Endothelial cell of umbilical vein (primary cell): Measurements from ENCODE around the gene PLEKHA6. TPM values are rescaled to one million over a fixed set of nuclear protein-coding genes. Genes with fewer than 3 reads are reported as not detected.

Experiments used
- BruUV-seq: library from RNA; stranded (reverse); fragments of 400-500 nt; replicated peaks from 2 replicates; lab custom pipeline; 2021; lab: Mats Ljungman, UMichigan
- CTCF ChIA-PET: fragments of 300-600, 350-600 bp; sonication (Branson Sonifier 250); formaldehyde crosslinking; loops from one replicate; lab custom pipeline; 2021; ENCODE audit warnings: antibody characterized with exemption, inconsistent platforms; lab: Charles Lee
- POLR2A ChIA-PET: fragments of 300-600, 350-600 bp; sonication (Branson Sonifier 250); formaldehyde crosslinking; loops from one replicate; lab custom pipeline; 2021; ENCODE audit warnings: antibody characterized with exemption, inconsistent platforms; lab: Charles Lee
- DNase-seq: peaks from one replicate; pipeline ENCODE4 v3.0.0-alpha.2; 2011; ENCODE audit warnings: low read depth, low spot score
- FAIRE-seq: peaks from 2 replicates; lab custom pipeline; 2011; peaks lifted over from hg19 to GRCh38; lab: Jason Lieb, UNC
- H2AFZ ChIP-seq: 2 replicates; pipeline ENCODE4 v1.6.0; 2012; ENCODE audit warnings: low read depth, low read length, control low read depth, inconsistent platforms
- H3K27ac ChIP-seq: 2 replicates; pipeline ENCODE4 v1.5.1; 2011; ENCODE audit warnings: low read depth, mild to moderate bottlenecking, control low read depth, low read length, moderate library complexity; ENCODE audit not compliant: insufficient read depth
- H3K27me3 ChIP-seq, 2 experiments: 2 replicates each; pipeline versions ENCODE4 v1.6.0 to v1.6.1; 2011; ENCODE audit warnings: low read length in 2 of 2, mixed read lengths in 1 of 2; ENCODE audit not compliant: control insufficient read depth in 2 of 2, insufficient read depth in 2 of 2
- H3K36me3 ChIP-seq, 2 experiments: 2 replicates in 1 of 2; 3 replicates in 1 of 2; pipeline ENCODE4 v1.5.1; 2011; ENCODE audit warnings: low read length in 2 of 2, mild to moderate bottlenecking in 1 of 2, moderate library complexity in 1 of 2; ENCODE audit not compliant: control insufficient read depth in 2 of 2, insufficient read depth in 2 of 2; ENCODE audit errors: extremely low read depth in 1 of 2
- H3K4me1 ChIP-seq: 3 replicates; pipeline ENCODE4 v1.5.1; 2011; ENCODE audit warnings: mild to moderate bottlenecking, low read length; ENCODE audit not compliant: control insufficient read depth, insufficient read depth; ENCODE audit errors: extremely low read depth
- H3K4me2 ChIP-seq: 2 replicates; pipeline ENCODE4 v1.6.1; 2011; ENCODE audit warnings: low read length, control low read depth, mixed read lengths; ENCODE audit not compliant: insufficient read depth
- H3K4me3 ChIP-seq, 3 experiments: fragments of 200-600 bp in 1 of 3; sonication (generic), shearing (Covaris generic) in 1 of 3; replicated peaks in 1 of 3; 2 replicates each; pipeline ENCODE4 v1.5.1; 2011 to 2016; ENCODE audit warnings: control low read depth in 3 of 3, low read length in 3 of 3, mild to moderate bottlenecking in 2 of 3, inconsistent platforms in 1 of 3, low read depth in 1 of 3, moderate library complexity in 1 of 3; ENCODE audit not compliant: insufficient read depth in 1 of 3
- H3K79me2 ChIP-seq: 2 replicates; pipeline ENCODE4 v1.6.0; 2012; ENCODE audit warnings: low read length, inconsistent platforms; ENCODE audit not compliant: control insufficient read depth, insufficient read depth
- H3K9ac ChIP-seq: replicated peaks from 2 replicates; pipeline ENCODE3; 2011; ENCODE audit warnings: low read length, control low read depth; ENCODE audit not compliant: insufficient read depth; ENCODE audit errors: extremely low read depth
- H3K9me1 ChIP-seq: replicated peaks from 3 replicates; pipeline ENCODE4 v1.6.0; 2011; ENCODE audit warnings: mild to moderate bottlenecking, low read length; ENCODE audit not compliant: control insufficient read depth, insufficient read depth; ENCODE audit errors: extremely low read depth
- H3K9me3 ChIP-seq: replicated peaks from 2 replicates; pipeline ENCODE4 v1.5.1; 2012; ENCODE audit warnings: low read length, inconsistent platforms; ENCODE audit not compliant: control insufficient read depth, insufficient read depth
- H4K20me1 ChIP-seq: replicated peaks from 2 replicates; pipeline ENCODE3; 2011; ENCODE audit warnings: mild to moderate bottlenecking, low read length; ENCODE audit not compliant: control insufficient read depth, insufficient read depth; ENCODE audit errors: extremely low read depth
- CTCF ChIP-seq, 2 donors: IDR thresholded peaks; 1 replicate in 1 of 2; 2 replicates in 1 of 2; pipeline ENCODE4 v1.5.1; 2011; ENCODE audit warnings: low read length in 2 of 2, mild to moderate bottlenecking in 2 of 2, moderate library complexity in 2 of 2, control low read depth in 1 of 2, inconsistent platforms in 1 of 2, low read depth in 1 of 2; ENCODE audit not compliant: insufficient read depth in 1 of 2; ENCODE audit errors: extremely low read depth in 1 of 2
- EZH2 ChIP-seq: IDR thresholded peaks from 2 replicates; pipeline ENCODE4 v1.6.1; 2012; ENCODE audit warnings: borderline replicate concordance, low read depth, mild to moderate bottlenecking, moderate library complexity, low read length, inconsistent platforms; ENCODE audit not compliant: severe bottlenecking
- FOS ChIP-seq: IDR thresholded peaks from 2 replicates; pipeline ENCODE4 v1.6.1; 2011; ENCODE audit warnings: mild to moderate bottlenecking, low read length, moderate library complexity, borderline replicate concordance; ENCODE audit not compliant: insufficient read depth
- GATA2 ChIP-seq: IDR thresholded peaks from 2 replicates; pipeline ENCODE4 v1.7.0; 2011; ENCODE audit warnings: low read depth, mild to moderate bottlenecking, moderate library complexity, mixed read lengths, low read length; ENCODE audit not compliant: insufficient read length, insufficient read depth
- JUN ChIP-seq: IDR thresholded peaks from 2 replicates; pipeline ENCODE4 v1.6.1; 2011; ENCODE audit warnings: borderline replicate concordance, low read depth; ENCODE audit not compliant: insufficient read length, insufficient read depth
- MYC ChIP-seq: IDR thresholded peaks from one replicate; pipeline ENCODE4 v1.6.1; 2011; ENCODE audit warnings: mild to moderate bottlenecking, low read depth, low read length
- POLR2A ChIP-seq: IDR thresholded peaks from 2 replicates; pipeline ENCODE4 v1.6.1; 2012; ENCODE audit warnings: low read depth, mild to moderate bottlenecking, control low read depth, low read length
- POLR2AphosphoS5 ChIP-seq: IDR thresholded peaks from 2 replicates; pipeline ENCODE4 v1.6.1; 2012; ENCODE audit warnings: low read depth, mild to moderate bottlenecking, control low read depth, low read length, moderate library complexity; ENCODE audit not compliant: insufficient read depth
- dilution Hi-C: fragments of 300-500 bp; cut with MboI; formaldehyde crosslinking; loops from one replicate; pipeline ENCODE4 v1.15.0; 2019; ENCODE audit warnings: low sequenced_read_pairs; ENCODE audit not compliant: extremely low pct_ligation_motif_present
- intact Hi-C: fragments of 100-400 bp; cut with micrococcal nuclease; formaldehyde crosslinking; loops from one replicate; pipeline ENCODE4 v1.10.0; 2022
- polyA plus RNA-seq, 4 experiments: library from polyadenylated mRNA; depleted of rRNA in 3 of 4; stranded (reverse) in 3 of 4; unstranded in 1 of 4; fragments of >200 nt; gene quantifications; 2 replicates each; pipeline versions ENCODE4 v1.2.1 to v1.2.3, GENCODE V29; 2011 to 2012; ENCODE audit warnings: missing spikeins in 1 of 4
- total RNA-seq: library from RNA; stranded (reverse); gene quantifications from 2 replicates; pipeline ENCODE4 v1.2.3, GENCODE V29; 2021
- TF ChIP-seq, protein P1 (sequence below): IDR thresholded peaks from 2 replicates; pipeline ENCODE4 v1.6.1; 2011; ENCODE audit not compliant: insufficient read depth, insufficient read length

Gene PLEKHA6
- total and polyA plus RNA-seq, 2 donors (not counting 3 experiments of a cell fraction or from before 2014, with no cell fraction given), result 2.1 to 15.0 TPM

DNA sequence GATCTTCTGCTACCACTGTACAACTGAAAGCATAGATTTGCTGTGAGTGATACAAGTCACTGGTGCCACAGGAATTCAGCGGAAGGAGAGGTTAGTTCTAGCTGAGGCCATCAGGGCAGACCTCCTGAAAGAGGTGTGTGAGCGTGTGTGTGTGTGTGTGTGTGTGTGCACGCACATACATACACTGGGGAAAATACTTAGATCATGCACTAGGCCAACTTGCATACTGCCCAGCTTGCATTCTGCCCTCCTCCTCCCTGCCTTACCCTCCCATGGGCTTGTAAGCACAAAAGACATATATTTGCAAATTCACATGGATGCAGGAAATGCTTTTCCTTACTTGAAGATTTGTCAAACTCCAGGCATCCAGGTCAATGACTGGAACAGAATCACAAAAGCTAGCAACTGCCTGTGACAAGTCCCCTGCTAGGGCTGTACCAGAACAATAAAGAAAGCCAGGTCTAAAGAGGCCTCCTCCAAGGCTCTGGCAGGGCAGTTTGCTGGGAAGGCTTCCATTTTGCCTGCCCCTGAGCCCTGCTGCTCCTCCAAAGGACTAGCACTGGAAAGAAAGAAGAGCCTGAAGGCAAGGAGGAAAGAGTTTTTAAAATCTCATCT lies 23.2 kb downstream of the PLEKHA6 start:
- H3K27me3 ChIP-seq, result no peaks in the 10 kb centered on the region
- BruUV-seq, result no TSS peak
- no peak for TF ChIP-seq FOS
- TF ChIP-seq EZH2, result no peak
- TF ChIP-seq, protein P1, sequence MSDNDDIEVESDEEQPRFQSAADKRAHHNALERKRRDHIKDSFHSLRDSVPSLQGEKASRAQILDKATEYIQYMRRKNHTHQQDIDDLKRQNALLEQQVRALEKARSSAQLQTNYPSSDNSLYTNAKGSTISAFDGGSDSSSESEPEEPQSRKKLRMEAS, result no peak
- TF ChIP-seq POLR2AphosphoS5, result no peak
- TF ChIP-seq MYC, result no peak
- no peak for TF ChIP-seq GATA2
- no peak for TF ChIP-seq CTCF (IDR thresholded peaks at IDR 0.05; ENCODE audit: extremely low read depth in 1 of 2, insufficient read depth in 1 of 2, low read depth in 1 of 2, low read length in 2 of 2)
- TF ChIP-seq POLR2A, result no peak
- TF ChIP-seq JUN, result no peak
- H3K4me3 ChIP-seq, result no peak overlapping the region
- no peak overlapping the region for H3K27ac ChIP-seq
- H2AFZ ChIP-seq, result no peak overlapping the region
- ChIA-PET CTCF (interaction anchor here (1.4 kb wide), 1 partner anchor 27 kb away, joined by 3 read pairs; no protein-coding TSS in a partner anchor), POLR2A (no interaction called here)
- no peak for FAIRE-seq
- H4K20me1 ChIP-seq, result no peaks in the 10 kb centered on the region
- no peak for DNase-seq
- no peaks in the 10 kb centered on the region for H3K79me2 ChIP-seq
- peaks cover 20% of the 10 kb centered on the region for H3K4me1 ChIP-seq
- no peak overlapping the region for H3K4me2 ChIP-seq
- H3K9me3 ChIP-seq, result no peaks in the 10 kb centered on the region
- no peak overlapping the region for H3K9ac ChIP-seq
- intact Hi-C loops (no loop called here), dilution Hi-C loops (loop anchor here (25.0 kb wide), 1 partner anchor 174 kb away; the partner anchor contains the start of genes ETNK2 and REN)
- no peaks in the 10 kb centered on the region for H3K36me3 ChIP-seq
- no peaks in the 10 kb centered on the region for H3K9me1 ChIP-seq
